Measurements from ENCODE around the gene TP53RK.

Gene TP53RK

GRCh38 chr20:46637427-46638133 is 51.7 kb downstream of the TP53RK start:
- no peak for DNase-seq

- no peak for DNase-seq
Measured at GRCh38 chr20:46637020-46637419, 52.2 kb downstream of the TP53RK start.

GRCh38 chr20:46636514-46636913 is 52.7 kb downstream of the TP53RK start:
- DNase-seq, result no peak

GRCh38 chr20:46635514-46636136 is 53.6 kb downstream of the TP53RK start:
- no peak for DNase-seq

- no peak for DNase-seq
Measured at GRCh38 chr20:46634528-46634927, 54.7 kb downstream of the TP53RK start.

Measured in DMS79 treated with DMSO at 0.1 percent for 48 hours (cell line).